Retinal pigment epithelial cell (primary cell): ENCODE measurements around the gene ZAP70.
A peak's percentile ranks its signal among the peaks of the same experiment; 100 is the strongest.

Experiments
- DNase-seq: peaks from one replicate; pipeline ENCODE4 v3.0.0-alpha.2; 2010; ENCODE audit warnings: low read depth
- H3K4me3 ChIP-seq: 2 replicates; pipeline ENCODE4 v1.5.1; 2011; ENCODE audit warnings: mild to moderate bottlenecking, low read length, control low read depth, moderate library complexity
- TF ChIP-seq, protein P1 (sequence below): conservative IDR thresholded peaks from 2 replicates; pipeline ENCODE4 v1.5.1; 2011; ENCODE audit warnings: low read depth, low read length, control low read depth, inconsistent platforms

Gene ZAP70

DNA sequence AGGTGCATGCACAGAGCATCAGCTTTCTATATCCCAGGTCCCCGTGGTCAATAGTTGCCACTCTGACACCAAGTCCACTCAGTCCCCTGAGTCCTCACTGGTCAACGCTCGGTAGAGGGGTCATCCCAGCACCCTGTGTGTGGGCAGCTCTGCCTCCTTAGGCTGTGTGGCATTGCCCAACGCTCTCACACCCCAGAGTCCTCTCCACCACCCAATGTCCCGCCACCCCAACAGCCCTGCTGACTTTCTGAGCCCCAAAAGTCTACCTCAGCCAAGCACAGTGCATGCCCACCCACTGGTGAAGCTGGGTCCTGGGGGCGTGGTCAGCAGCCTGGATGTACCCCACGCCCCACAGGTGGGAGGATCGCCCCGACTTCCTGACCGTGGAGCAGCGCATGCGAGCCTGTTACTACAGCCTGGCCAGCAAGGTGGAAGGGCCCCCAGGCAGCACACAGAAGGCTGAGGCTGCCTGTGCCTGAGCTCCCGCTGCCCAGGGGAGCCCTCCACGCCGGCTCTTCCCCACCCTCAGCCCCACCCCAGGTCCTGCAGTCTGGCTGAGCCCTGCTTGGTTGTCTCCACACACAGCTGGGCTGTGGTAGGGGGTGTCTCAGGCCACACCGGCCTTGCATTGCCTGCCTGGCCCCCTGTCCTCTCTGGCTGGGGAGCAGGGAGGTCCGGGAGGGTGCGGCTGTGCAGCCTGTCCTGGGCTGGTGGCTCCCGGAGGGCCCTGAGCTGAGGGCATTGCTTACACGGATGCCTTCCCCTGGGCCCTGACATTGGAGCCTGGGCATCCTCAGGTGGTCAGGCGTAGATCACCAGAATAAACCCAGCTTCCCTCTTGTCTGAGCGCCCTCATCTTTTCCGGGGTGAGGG, 25.9 kb downstream of the ZAP70 start:
- TF ChIP-seq, protein P1, sequence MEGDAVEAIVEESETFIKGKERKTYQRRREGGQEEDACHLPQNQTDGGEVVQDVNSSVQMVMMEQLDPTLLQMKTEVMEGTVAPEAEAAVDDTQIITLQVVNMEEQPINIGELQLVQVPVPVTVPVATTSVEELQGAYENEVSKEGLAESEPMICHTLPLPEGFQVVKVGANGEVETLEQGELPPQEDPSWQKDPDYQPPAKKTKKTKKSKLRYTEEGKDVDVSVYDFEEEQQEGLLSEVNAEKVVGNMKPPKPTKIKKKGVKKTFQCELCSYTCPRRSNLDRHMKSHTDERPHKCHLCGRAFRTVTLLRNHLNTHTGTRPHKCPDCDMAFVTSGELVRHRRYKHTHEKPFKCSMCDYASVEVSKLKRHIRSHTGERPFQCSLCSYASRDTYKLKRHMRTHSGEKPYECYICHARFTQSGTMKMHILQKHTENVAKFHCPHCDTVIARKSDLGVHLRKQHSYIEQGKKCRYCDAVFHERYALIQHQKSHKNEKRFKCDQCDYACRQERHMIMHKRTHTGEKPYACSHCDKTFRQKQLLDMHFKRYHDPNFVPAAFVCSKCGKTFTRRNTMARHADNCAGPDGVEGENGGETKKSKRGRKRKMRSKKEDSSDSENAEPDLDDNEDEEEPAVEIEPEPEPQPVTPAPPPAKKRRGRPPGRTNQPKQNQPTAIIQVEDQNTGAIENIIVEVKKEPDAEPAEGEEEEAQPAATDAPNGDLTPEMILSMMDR: no peak
- no peak overlapping the region for H3K4me3 ChIP-seq
- DNase-seq: no peak

DNA sequence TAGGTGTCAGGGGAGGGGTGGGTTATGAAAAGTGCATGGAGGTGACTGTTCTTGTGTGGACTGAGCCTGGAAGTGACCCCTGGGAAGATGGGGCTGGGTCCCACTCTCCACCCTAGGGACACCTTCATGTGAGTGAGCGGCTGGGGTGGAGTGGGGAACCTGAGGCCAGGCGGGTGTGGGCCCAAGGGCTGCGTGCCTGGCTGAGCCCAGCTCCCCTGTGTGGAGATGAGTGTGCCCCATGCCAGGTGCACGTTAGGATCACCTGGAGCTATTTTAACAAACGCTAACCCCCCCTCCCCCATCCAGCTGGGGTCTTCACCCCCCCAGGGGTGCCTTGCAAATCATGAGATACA, 26.5 kb downstream of the ZAP70 start:
- no peak overlapping the region for H3K4me3 ChIP-seq
- no peak for DNase-seq
- TF ChIP-seq, protein P1: no peak

DNA sequence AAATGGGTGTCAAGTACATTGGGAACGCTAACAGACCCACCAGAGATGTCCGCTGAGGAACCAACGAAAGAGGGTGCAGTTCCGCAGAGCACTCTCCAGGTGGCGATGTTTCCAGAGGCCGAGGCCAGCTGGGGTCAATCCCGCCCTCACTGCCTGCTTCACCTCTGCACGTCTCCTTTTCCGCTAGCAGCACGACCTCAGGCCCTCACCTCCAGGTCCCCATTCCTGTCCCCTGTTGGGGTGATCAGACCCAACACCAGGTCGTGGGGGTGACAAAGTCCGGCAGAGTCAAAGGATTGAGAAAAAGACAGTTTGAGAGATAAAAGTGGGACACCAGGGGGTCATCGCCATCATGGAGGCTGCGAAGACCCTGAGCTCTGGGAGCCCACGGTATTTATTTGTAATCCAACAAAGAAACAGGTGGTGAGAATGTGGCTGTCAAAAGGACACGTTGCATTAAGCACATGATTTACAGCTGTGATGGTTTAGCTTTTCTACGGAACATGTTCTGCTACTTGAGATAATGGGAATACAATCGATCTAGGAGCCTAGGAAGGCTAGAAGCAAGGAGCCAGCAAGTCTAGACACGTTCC, 27.3 kb downstream of the ZAP70 start:
- no peak for DNase-seq

DNA sequence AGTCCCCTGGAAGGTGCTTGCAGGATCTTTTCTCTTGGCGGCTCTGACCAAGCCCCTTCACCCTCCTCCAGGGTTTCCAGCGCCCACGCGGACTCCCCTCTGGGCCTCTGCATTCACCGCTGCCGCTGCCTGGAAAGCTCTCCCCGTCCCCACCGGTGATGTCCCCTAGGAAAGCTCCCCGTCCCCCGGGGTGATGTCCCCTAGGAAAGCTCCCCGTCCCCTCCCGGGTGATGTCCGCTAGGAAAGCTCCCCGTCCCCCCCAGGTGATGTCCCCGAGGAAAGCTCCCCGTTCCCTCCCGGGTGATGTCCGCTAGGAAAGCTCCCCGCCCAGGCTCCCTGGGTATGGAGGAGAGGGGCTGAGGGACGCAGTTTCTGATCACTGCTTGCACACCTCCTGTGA, 27.9 kb downstream of the ZAP70 start:
- no peak overlapping the region for H3K4me3 ChIP-seq
- DNase-seq: no peak
- TF ChIP-seq, protein P1: no peak

More for the DNA sequence above, 27.3 kb downstream of the ZAP70 start:
- TF ChIP-seq, protein P1: peak; percentile 86
- no peak overlapping the region for H3K4me3 ChIP-seq

DNA sequence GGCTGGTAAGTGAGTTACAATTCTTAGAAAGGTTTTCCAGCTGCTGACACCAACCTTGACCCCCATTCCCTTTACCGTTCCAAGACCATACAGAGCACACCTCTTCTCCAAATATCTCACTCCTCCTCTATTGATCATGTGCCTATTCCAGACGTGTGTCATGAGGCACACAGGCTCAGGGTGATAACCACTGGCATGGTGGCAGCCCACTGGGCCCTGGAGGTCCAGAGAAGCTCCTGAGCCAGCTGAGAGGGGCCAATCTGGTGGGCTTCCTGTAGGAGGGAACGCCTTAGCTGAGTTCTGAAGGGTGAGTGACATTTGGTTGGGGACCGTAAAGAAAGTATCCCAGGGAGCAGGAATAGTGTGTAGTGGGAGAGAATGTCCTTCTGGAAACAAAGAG, 28.3 kb downstream of the ZAP70 start:
- no peak for DNase-seq
- TF ChIP-seq, protein P1: no peak
- no peak overlapping the region for H3K4me3 ChIP-seq

DNA sequence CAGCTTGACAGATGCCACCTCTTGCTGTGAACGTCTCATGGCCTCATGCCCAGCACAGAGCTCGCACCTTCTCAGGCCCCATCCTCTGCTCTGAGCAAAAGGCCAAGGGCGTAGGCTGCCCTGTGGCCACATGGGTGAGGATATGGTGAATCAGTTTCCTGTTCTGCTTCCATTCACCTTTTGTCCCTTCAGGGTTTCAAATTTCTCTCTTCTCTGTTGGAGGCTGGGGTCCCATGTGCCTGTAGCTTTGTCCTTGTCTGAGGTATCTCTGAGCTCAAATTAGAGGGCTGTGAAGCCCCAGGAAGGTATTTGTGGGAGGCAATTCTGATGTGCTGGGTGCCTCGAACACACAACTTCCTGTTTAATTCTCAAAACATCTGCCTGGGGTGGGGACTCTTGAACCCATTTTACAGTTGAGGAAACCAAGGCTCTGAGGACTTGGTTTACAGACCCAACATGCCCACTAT, 29.0 kb downstream of the ZAP70 start:
- TF ChIP-seq, protein P1: no peak
- no peak for DNase-seq

DNA sequence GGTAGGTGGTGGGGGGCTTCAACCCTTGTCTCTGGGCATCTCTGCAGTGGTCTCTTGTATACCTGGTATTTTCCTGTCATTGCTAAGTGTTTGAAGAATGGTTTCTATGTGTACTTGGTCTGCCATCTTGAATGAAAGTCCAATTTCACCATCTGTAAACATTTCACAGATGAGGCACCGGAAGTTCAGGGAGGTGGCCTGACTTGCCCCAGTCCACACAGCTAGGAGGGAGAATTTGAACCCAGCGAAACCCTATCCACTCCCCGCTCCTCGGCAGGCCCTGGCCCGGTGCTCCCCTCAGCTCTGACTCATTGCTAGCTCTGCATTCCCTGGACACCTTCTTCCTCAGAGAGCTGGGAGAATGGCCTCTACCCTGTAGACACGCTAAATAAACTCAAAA, 30.5 kb downstream of the ZAP70 start:
- H3K4me3 ChIP-seq: no peak overlapping the region
- DNase-seq: no peak
- TF ChIP-seq, protein P1: no peak

More for the DNA sequence above, 29.0 kb downstream of the ZAP70 start:
- H3K4me3 ChIP-seq: no peak overlapping the region
